Thymus (tissue), 11 donors: ENCODE data around the gene CNPPD1. TPM values are rescaled to one million over a fixed set of nuclear protein-coding genes. Genes with fewer than 3 reads are reported as not detected.

Experiments
- DNase-seq, 9 donors: peaks; one replicate each; pipeline ENCODE4 v3.0.0-alpha.2; 2013; ENCODE audit warnings: low spot score in 9 of 9, low read depth in 6 of 9, missing footprints in 1 of 9
- H3K27ac ChIP-seq, 2 donors: one replicate each; pipeline ENCODE4 v1.5.1; 2013; ENCODE audit warnings: control low read depth in 1 of 2, low read depth in 1 of 2, low read length in 1 of 2, mild to moderate bottlenecking in 1 of 2, moderate library complexity in 1 of 2
- H3K27me3 ChIP-seq, 2 donors: one replicate each; pipeline ENCODE4 v1.5.1; 2013; ENCODE audit warnings: low read length in 1 of 2; ENCODE audit not compliant: control insufficient read depth in 2 of 2, insufficient read depth in 1 of 2
- H3K36me3 ChIP-seq, 2 donors: one replicate each; pipeline ENCODE4 v1.5.1; 2013; ENCODE audit warnings: low read length in 1 of 2, mild to moderate bottlenecking in 1 of 2, moderate library complexity in 1 of 2; ENCODE audit not compliant: control insufficient read depth in 2 of 2, insufficient read depth in 2 of 2
- H3K4me1 ChIP-seq, 2 donors: one replicate each; pipeline ENCODE4 v1.5.1; 2013; ENCODE audit warnings: low read length in 2 of 2; ENCODE audit not compliant: control insufficient read depth in 2 of 2, insufficient read depth in 2 of 2
- H3K4me3 ChIP-seq, 2 donors: one replicate each; pipeline ENCODE4 v1.5.1; 2013; ENCODE audit warnings: low read length in 2 of 2, control low read depth in 1 of 2, mild to moderate bottlenecking in 1 of 2
- H3K9me3 ChIP-seq, 2 donors: one replicate each; pipeline ENCODE4 v1.5.1; 2013; ENCODE audit warnings: low read length in 1 of 2, mild to moderate bottlenecking in 1 of 2; ENCODE audit not compliant: control insufficient read depth in 2 of 2, insufficient read depth in 1 of 2
- WGBS: extraction: QIAGEN DNeasy Blood & Tissue Kit; methylation state at CpG from one replicate; pipeline ENCODE4 v1.1.7; 2013; 5-methylcytosine and 5-hydroxymethylcytosine counted together
- polyA plus RNA-seq: library from polyadenylated mRNA; stranded (reverse); fragments of 200-250 nt; gene quantifications from one replicate; pipeline ENCODE4 v1.2.3, GENCODE V29; 2013
- total RNA-seq: library from RNA; stranded (reverse); fragments of 120-200 nt; gene quantifications from one replicate; pipeline ENCODE4 v1.2.4, GENCODE V29; 2013
- donor health status: healthy.

The CNPPD1 gene
- total and polyA plus RNA-seq, 2 donors: 33.3 to 46.9 TPM

- Histone ChIP-seq H3K4me3 (peak within 1 kb of the TSS; percentile 48), H3K4me1 (peaks cover 18 to 23% of the 10 kb centered on the region in 2 donors), H3K27me3 (peaks cover 0 to 12% of the 10 kb centered on the region in 2 donors), H3K36me3 (peaks cover 43 to 52% of the 10 kb centered on the region in 2 donors), H3K9me3 (peaks cover 0 to 3% of the 10 kb centered on the region in 2 donors), H3K27ac (peak within 1 kb of the TSS; percentile 64 to 73)
- WGBS: 22% methylated on average over 71 of the region's 71 CpGs
- DNase-seq: peak; percentile 59 to 92 (median 78)
Measured at GRCh38 chr2:219218732-219219701, 42.3 kb upstream of the CNPPD1 start, which contains the start of gene ABCB6. Gene ABCB6, minus strand, starts transcription at chr2:219218958. Its CDS starts 285 bp downstream, at chr2:219218673.

GRCh38 chr2:219218217-219218731 is 41.5 kb upstream of the CNPPD1 start:
- 1% methylated on average over 37 of the region's 37 CpGs for WGBS
- H3K27me3 ChIP-seq: peaks cover 0 to 12% of the 10 kb centered on the region in 2 donors
- peak in 1 of 9 donors; percentile 6 for DNase-seq
- peaks cover 36 to 45% of the 10 kb centered on the region in 2 donors for H3K36me3 ChIP-seq
- H3K27ac ChIP-seq: peak overlapping the region; percentile 64 to 73
- peak overlapping the region; percentile 48 for H3K4me3 ChIP-seq
- peaks cover 0 to 3% of the 10 kb centered on the region in 2 donors for H3K9me3 ChIP-seq
- H3K4me1 ChIP-seq: peaks cover 18 to 23% of the 10 kb centered on the region in 2 donors

- peaks cover 0 to 3% of the 10 kb centered on the region in 2 donors for H3K9me3 ChIP-seq
- H3K4me1 ChIP-seq: peaks cover 18 to 23% of the 10 kb centered on the region in 2 donors
- no peak for DNase-seq
- WGBS: 94% methylated on average over 6 of the region's 6 CpGs
- no peak overlapping the region for H3K4me3 ChIP-seq
- peaks cover 26 to 27% of the 10 kb centered on the region in 2 donors for H3K36me3 ChIP-seq
- H3K27ac ChIP-seq: no peak overlapping the region
- peaks cover 0 to 12% of the 10 kb centered on the region in 2 donors for H3K27me3 ChIP-seq
Measured at GRCh38 chr2:219216535-219216915, 39.8 kb upstream of the CNPPD1 start.

GRCh38 chr2:219215871-219216534 is 39.3 kb upstream of the CNPPD1 start:
- 96% methylated on average over 27 of the region's 27 CpGs for WGBS
- H3K9me3 ChIP-seq: peaks cover 0 to 3% of the 10 kb centered on the region in 2 donors
- H3K27ac ChIP-seq: no peak overlapping the region
- peaks cover 22 to 23% of the 10 kb centered on the region in 2 donors for H3K36me3 ChIP-seq
- peaks cover 18 to 27% of the 10 kb centered on the region in 2 donors for H3K4me1 ChIP-seq
- H3K27me3 ChIP-seq: peaks cover 0 to 12% of the 10 kb centered on the region in 2 donors
- H3K4me3 ChIP-seq: no peak overlapping the region
- DNase-seq: no peak

GRCh38 chr2:219214786-219215185 is 38.1 kb upstream of the CNPPD1 start:
- Histone ChIP-seq H3K4me3 (no peak overlapping the region), H3K9me3 (peaks cover 0 to 3% of the 10 kb centered on the region in 2 donors), H3K36me3 (peaks cover 20% of the 10 kb centered on the region in 2 donors), H3K27ac (no peak overlapping the region), H3K4me1 (peaks cover 18 to 39% of the 10 kb centered on the region in 2 donors), H3K27me3 (peaks cover 0 to 12% of the 10 kb centered on the region in 2 donors)
- WGBS: 97% methylated on average over 6 of the region's 6 CpGs
- no peak for DNase-seq

GRCh38 chr2:219214141-219214540 is 37.4 kb upstream of the CNPPD1 start:
- Histone ChIP-seq H3K4me3 (no peak overlapping the region), H3K27ac (no peak overlapping the region), H3K36me3 (peaks cover 21 to 23% of the 10 kb centered on the region in 2 donors), H3K4me1 (peaks cover 16 to 41% of the 10 kb centered on the region in 2 donors), H3K9me3 (peaks cover 0 to 3% of the 10 kb centered on the region in 2 donors), H3K27me3 (peaks cover 0 to 12% of the 10 kb centered on the region in 2 donors)
- DNase-seq: no peak
- 97% methylated on average over 15 of the region's 15 CpGs for WGBS

GRCh38 chr2:219213486-219214071 is 36.9 kb upstream of the CNPPD1 start:
- no peak for DNase-seq
- Histone ChIP-seq H3K27ac (no peak overlapping the region), H3K4me1 (peaks cover 11 to 39% of the 10 kb centered on the region in 2 donors), H3K9me3 (peaks cover 0 to 3% of the 10 kb centered on the region in 2 donors), H3K27me3 (peaks cover 0 to 10% of the 10 kb centered on the region in 2 donors), H3K4me3 (no peak overlapping the region), H3K36me3 (peaks cover 27 to 29% of the 10 kb centered on the region in 2 donors)
- 97% methylated on average over 10 of the region's 10 CpGs for WGBS

- no peak overlapping the region for H3K4me3 ChIP-seq
- 99% methylated on average over 8 of the region's 8 CpGs for WGBS
- H3K27ac ChIP-seq: no peak overlapping the region
- H3K36me3 ChIP-seq: peaks cover 32 to 34% of the 10 kb centered on the region in 2 donors
- H3K27me3 ChIP-seq: peaks cover 0 to 5% of the 10 kb centered on the region in 2 donors
- H3K9me3 ChIP-seq: peaks cover 0 to under 1% of the 10 kb centered on the region in 2 donors
- DNase-seq: no peak
- H3K4me1 ChIP-seq: peaks cover 6 to 39% of the 10 kb centered on the region in 2 donors
Measured at GRCh38 chr2:219213026-219213415, 36.3 kb upstream of the CNPPD1 start.
